Kasumi-1 (cell line): Measurements from ENCODE around the gene SLC16A12.
"Not testable (repeated sequence)": the region's sequence is repeated elsewhere in the genome, so short reads cannot be mapped to it uniquely, and the experiment has no call there.

Experiments used
- DNase-seq, 2 experiments: peaks; one replicate each; lab custom pipeline; 2025; lab: John Stamatoyannopoulos, UW

SLC16A12 gene

DNA sequence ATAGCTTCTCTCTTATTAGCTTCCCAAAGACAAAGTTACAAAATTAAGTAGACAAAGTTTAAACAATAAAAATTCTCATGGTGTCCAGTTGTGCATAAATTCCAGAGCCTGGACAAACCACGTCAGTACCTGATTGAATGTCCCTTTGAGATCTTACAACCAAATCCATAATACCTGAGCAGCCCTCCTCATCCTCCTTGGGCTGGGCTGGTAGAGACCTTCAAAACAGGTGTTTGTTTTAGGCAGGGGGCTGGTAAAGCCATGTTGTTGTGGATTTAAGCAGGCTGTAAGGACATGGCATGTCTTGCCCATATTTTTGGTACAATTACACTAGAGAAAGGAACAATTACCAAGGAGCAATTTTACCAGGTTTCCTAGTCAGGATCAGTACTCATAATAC is 118.9 kb downstream of the SLC16A12 start:
- DNase-seq: no peak

DNA sequence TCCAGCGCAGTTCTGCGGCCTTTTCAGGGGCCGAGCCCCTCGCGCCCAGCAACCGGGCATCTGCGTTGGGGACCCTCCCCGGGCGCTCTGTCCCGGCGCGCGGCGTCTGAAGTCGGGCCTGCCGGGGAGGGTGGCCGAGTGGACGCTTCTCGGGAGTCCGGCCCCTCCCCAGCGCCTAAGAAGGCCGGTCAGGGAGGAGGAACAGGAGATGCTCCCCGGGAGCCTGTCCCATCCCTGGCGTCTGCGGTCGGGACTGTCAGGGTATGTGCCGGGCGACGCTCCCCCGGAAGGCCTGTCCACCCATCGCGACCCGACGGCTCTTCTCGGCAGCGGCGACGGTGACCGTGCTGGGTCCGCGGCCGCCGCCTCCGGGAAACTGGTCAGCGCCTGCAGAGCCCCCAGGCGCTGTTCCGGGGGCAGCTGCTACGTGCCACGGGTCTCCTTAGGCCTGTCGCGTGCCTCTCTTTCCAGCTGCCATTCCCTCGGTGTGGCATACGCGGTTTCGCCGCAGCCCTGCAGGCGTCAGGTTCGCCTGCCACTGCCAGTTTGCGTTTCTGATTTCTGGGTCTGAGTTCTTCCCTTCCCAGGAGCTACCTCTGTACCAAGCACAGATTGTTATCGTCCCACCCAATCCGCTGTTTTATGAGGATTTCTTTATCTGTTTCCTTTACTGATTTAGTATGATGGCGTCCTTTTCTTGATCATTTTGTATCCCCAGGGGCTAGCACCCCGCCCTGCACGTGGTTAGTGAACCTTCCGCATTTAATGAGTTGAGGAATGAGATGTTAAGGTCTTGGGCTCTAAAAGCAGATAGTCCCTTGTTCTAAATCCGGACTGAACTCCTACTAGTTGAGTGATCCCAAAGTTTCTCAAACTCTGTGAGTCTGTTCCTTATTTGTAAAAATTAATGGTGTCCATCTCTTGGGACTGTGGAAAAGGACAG is 120.2 kb downstream of the SLC16A12 start:
- DNase-seq: no peak

DNA sequence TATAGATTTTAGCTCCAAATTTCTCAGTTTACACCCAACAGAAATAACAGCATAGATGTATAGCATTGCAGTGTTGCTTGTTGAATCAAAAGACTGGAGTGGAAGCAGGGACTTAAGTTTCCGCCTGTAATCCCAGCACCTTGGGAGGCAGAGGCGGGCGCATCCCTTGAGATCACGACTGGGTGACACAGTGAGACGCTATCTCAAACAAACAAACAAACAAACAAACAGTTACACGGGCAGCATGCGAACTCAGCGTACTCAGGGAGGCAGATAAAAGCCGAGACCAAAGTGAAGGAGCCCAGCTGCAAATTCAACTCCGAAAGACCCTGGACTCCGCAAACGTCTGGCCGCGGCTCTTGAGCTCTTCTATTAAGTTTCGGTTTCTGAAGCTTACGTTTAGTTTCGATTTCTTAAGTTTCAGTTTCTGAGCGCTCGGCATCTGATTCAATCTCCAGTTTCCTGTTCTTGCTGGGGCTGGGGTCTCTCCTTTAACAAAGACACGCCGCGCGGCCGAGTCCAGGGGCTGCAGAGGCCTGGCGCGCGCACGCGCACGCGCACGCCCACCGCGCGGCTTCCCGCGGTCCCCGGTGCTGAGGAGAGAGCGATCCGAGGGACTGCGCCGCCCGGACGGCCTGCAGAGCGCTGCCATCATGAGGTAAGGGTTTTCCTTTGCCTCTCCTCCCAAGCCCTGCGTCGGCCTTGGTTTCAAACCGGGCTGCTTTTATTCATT is 121.1 kb downstream of the SLC16A12 start, which contains the start of gene IFIT5:
Gene IFIT5, plus strand, starts transcription at position 423 of the 733 bp plus-strand sequence. Its CDS starts 231 bp downstream, at position 654.
- peak; percentile 72 to 80 for DNase-seq

DNA sequence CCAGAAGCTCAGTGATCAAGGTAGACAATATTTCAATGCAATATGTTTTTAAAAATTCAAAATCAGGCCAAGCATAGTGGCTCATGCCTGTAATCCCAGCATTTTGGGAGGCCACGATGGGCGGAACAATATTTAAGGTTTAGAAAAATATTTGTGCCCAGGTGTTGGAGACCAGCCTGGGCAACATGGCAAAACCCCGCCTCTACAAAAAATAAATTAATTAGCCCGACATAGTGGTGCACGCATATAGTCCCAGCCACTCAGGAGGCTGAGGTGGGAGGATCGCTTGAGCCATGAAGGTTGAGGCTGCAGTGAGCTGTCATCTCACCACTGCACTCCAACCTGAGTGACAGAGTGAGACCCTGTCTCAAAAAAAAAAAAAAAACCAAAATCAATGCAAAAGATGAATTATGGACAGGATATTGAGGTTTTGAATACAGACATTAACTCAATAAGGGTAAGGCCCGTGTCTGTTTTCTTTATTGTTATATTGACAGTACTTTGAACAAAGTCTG is 121.9 kb downstream of the SLC16A12 start:
- DNase-seq: no peak

DNA sequence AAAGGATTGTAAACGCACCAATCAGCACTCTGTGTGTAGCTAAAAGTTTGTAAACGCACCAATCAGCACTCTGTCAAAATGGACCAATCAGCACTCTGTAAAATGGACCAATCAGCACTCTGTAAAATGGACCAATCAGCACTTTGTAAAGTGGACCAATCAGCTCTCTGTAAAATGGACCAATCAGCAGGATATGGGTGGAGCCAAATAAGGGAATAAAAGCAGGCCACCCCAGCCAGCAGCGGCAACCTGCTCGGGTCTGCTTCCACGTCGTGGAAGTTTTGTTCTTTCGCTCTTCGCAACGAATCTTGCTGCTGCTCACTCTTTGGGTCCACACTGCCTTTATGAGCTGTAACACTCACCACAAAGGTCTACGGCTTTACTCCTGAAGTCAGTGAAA is 123.1 kb downstream of the SLC16A12 start:
- not testable (repeated sequence) for DNase-seq

DNA sequence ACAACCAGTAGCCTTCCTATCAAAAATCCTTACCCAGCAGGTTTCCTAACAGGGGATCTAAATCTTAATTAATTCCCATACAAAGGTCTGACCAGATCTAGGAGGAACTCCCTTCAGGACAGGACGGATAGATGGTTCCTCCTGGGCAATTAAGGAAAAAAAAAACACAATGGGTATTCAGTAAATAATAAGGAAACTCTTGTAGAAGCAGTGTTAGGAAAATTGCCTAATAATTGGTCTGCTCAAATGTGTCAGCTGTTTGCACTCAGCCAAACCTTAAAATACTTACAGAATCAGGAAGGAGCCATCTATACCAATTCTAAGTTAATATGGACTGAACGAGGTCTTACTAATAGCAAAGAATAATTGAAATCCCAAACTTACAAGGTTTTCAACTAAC is 124.3 kb downstream of the SLC16A12 start:
- DNase-seq: not testable (repeated sequence)

DNA sequence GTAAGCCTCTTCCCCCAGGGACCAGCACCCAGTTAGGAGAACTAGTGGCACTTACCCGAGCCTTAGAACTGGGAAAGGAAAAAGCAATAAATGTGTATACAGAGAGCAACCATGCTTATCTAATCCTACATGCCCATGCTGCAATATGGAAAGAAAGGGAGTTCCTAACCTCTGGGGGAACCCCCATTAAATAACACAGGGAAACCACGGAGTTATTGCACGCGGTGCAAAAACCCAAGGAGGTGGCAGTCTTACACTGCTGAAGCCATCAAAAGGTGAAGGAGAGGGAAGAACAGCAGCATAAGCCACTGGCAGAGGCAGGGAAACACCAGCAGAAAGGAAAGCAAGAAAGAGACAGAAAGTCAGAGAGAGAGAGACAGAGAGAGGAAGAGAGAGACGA is 124.8 kb downstream of the SLC16A12 start:
- not testable (repeated sequence) for DNase-seq

DNA sequence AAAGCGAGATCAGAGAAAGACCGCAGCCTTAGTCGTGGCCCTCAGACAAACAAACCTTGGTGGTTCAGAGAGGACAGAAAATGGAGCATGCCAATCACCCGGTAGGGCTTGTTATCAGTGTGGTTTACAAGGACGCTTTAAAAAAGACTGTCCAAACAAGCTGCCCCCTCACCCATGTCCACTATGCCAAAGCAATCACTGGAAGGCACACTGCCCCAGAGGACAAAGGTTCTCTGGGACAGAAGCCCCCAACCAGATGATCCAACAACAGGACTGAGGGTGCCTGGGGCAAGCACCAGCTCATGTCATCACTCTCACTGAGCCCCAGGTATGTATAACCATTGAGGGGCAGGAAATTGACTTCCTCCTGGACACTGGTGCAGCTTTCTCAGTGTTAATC is 126.1 kb downstream of the SLC16A12 start:
- DNase-seq: not testable (repeated sequence)

DNA sequence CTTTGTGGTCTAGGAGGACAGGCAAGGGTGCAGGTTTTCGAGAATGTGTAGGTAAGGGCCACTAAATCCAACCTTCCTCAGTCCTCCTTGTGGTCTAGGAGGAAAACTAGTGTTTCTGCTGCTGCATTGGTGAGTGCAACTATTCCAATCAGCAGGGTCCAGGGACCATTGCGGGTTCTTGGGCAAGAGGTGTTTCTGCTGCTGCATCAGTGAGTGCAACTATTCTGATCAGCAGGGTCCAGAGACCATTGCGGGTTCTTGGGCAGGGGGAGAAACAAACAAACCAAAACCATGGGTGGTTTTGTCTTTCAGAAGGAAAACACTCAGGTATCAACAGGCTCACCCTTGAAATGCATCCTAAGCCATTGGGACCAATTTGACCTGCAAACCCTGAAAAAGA is 127.6 kb downstream of the SLC16A12 start:
- DNase-seq: not testable (repeated sequence)

DNA sequence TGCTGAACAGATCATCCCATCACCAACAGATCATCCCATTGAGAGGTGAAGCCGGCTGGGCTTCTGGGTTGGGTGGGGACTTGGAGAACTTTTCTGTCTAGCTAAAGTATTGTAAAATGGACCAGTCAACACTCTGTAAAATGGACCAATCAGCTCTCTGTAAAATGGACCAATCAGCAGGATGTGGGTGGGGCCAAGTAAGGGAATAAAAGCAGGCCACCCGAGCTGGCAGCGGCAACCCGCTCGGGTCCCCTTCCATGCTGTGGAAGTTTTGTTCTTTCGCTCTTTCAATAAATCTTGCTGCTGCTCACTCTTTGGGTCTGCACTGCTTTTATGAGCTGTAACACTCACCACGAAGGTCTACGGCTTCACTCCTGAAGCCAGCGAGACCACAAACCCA is 129.2 kb downstream of the SLC16A12 start:
- DNase-seq: not testable (repeated sequence)

DNA sequence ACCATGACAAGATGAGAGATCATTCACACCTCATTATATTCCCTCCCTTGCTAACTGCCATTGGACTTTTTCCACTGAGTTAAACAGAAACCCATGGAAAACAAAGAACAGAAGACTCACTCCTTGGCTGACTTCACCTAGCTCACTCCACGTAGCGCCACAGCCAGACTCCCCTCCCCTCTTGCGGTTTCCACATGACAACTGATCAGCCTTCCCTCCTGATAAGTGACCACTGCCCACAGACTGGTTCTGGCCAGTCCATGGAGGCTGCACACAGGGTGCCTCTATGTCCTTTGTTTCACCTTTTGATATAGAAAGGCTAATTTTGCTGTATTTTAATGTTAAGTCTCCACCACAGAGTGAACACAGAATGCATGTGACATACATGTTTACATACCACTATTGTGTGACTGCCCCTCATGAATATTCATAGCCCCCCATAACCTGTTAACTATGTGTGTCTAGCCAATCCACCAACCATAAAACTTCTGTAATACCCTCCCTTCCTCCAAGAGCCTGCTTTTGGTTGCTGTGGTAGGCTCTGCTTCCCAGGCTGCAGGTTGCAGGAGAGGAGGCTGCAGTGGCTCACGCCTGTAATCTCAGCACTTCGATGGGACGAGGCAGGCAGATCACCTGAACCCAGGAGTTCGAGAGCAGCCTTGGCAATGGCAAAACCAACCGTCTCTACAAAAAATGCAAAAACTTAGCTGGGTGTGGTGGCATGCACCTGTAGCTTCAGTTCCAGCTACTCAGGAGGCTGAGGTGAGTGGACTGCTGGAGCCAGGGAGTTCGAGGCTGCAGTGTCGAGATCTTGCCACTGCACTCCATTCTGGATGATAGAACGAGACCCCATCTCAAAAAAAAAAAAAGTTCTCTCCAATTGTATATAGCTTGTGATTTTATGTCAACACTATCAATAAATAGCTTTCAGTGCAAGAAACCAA is 131.0 kb downstream of the SLC16A12 start:
- no peak for DNase-seq

DNA sequence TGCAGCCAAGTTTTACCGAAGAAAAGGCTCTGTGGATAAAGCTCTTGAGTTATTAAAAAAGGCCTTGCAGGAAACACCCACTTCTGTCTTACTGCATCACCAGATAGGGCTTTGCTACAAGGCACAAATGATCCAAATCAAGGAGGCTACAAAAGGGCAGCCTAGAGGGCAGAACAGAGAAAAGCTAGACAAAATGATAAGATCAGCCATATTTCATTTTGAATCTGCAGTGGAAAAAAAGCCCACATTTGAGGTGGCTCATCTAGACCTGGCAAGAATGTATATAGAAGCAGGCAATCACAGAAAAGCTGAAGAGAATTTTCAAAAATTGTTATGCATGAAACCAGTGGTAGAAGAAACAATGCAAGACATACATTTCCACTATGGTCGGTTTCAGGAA is 132.4 kb downstream of the SLC16A12 start:
- no peak for DNase-seq

DNA sequence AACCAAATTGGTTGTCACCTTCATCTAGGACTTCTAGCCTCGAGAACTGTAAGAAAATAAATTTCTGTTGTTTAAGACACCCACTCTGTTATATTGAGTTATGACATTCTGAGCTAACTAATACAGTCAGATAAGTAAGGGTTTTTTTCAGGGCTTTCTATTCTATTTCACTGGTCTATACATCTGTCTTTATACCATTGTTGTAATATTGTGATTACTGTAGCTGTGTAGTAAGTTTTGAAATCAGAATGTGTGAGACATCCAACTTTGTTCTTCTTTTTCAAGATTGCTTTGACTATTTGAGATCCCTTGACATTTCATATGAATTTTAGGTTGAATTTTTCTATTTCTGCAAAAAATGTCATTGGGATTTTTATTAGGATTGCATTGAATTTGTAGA is 135.4 kb downstream of the SLC16A12 start:
- DNase-seq: no peak

DNA sequence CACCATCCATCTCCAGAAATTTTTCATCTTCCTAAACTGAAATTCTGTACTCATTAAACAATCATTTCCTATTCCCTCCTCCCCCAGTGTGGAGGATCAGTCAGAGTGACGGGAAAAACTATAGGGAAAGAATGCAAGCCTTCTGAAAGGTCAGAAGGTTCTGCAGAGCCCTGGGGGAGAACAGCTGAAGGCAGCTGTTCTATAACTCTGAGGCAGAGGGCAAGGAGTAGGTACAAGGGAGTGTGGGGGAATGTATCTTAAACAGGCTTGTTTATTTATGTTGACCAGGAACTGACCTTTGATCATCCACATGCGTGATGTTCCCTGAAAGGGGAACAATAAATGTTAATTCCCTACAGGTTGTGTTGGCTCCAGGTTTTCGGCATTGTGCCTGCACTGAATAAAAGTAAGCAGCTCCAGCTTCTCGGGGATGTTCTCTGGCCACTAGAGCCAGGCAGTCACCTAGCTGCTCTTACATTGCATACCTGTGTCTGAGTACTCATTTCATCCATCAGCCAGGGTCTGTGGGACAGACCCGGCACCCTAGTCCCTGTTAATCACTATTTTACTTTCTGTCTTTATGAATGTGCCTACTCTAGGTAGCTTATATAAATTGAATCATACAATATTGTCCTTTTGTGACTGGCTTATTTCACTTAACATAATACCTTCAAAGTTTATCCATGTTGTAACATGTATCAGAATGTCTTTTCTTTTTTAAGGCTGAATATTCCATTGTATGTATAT is 137.2 kb downstream of the SLC16A12 start:
- no peak for DNase-seq

DNA sequence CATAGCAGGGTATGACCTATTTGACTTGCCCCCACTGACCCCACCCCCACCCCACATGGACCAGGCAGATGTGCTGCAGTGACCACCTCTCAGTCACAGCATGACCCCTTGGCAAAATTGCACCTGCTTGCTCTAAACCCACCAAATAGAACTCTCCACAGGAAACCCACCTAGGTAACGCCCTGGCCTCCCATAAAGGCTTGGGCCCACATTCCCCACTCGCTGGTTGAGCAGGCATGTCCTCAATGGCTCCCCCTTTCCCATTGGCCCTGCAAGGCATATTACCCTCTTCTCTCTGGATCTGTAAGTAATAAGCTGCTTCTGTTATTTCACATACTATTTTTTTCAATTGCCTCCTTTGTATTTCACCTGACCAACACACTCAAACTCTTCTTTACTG is 140.3 kb downstream of the SLC16A12 start:
- DNase-seq: no peak

DNA sequence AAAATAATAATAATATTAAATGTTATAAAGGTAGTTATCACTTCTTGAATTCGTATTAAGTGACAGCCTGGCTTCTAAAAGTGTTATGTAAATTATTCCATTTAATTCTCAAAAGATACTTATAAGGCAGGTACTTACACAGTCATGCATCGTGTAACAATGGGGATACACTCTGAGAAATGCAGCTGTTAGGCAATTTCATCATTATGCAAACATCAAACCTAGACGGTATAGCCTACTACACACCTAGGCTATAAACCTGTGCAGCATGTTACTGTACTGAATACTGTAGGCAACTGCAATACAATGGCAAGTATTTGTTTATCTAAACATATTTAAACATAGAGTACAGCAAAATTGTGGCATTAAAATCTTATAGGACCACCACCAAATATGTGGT is 141.5 kb downstream of the SLC16A12 start:
- no peak for DNase-seq

DNA sequence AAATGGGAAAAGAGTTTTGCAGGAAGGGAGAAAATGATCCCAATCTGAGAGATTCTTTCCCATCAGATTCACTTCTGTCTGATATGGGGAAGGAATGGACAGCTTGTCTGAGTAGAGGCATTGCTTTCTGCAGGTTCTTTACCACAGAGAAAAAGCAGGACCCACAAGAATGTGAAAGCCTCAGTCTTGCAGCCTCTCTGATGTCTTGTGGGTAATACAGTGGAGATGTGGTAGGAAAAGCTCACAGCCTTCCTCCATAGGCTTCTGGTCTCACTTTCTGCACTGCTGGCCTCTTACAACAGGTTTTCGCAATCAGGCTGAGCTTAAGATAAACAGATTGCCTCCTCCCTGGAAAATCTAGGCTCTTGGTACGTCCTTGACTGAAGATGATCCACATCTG is 142.4 kb downstream of the SLC16A12 start:
- DNase-seq: peak; percentile 37 to 41

DNA sequence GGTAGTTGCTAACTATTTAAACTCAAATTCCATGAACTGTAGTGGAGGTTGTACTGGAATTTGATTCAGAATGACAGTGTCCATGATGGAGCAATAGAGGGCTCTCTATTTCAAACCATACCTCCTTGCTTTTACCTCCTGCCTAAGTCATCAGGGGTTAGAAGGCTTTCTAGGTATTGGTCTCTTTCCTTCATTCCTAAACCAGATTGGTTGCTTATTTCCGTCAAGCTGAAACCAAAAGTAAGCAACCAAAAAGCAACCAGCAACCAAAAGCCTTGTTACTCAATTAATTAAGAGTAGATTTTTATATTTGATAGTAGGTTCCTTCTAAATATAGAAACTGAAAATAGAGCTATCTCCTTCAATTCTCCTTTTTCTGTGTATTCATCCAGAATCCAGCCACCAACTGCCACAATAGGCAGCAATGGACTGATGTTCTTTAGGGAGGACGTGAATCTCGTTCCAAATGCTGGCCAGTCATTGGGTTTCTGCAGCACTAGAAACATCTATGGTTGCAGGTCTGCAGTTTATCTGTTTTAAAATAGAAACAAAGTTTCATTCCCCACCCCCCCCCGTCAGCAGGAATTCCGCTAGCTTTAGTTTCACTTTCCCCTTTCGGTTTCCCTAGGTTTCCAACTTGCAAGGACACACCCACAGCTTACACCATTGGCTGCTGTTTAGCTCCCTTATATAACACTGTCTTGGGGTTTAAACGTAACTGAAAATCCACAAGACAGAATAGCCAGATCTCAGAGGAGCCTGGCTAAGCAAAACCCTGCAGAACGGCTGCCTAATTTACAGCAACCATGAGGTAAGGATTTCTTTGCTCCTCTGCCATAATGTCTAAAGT is 143.3 kb downstream of the SLC16A12 start, which contains the start of gene IFIT1:
Gene IFIT1, plus strand, starts transcription at position 717 of the 850 bp plus-strand sequence. Its CDS starts 90 bp downstream, at position 807.
- peak; percentile 91 to 93 for DNase-seq

DNA sequence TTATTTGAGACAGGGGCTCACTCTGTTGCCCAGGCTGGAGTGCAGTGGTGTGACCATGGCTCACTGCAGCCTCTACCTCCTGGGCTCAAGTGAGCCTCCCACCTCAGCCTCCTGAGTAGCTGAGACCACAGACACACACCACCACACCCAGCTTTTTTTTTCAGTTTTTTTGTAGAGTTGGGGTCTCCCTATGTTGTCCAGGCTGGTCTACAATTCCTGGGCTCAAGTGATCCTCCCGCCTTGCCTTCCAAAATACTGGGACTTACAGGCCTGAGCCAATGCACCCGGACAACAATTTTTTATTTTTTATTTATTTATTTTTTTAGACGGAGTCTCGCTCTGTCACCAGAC is 144.2 kb downstream of the SLC16A12 start:
- not testable (repeated sequence) for DNase-seq
